Duodenal mucosa (tissue), 2 donors: Measurements from ENCODE around the gene FLVCR1.
A peak's percentile ranks its signal among the peaks of the same experiment; 100 is the strongest.
"Not testable (repeated sequence)": the region's sequence is repeated elsewhere in the genome, so short reads cannot be mapped to it uniquely, and the experiment has no call there.

Experiments
- H3K27ac ChIP-seq: one replicate; pipeline ENCODE4 v1.7.0; 2013; ENCODE audit warnings: low read depth, low read length
- H3K27me3 ChIP-seq, 2 donors: one replicate each; pipeline ENCODE4 v1.7.0; 2013; ENCODE audit warnings: low read length in 2 of 2, control low read depth in 1 of 2; ENCODE audit not compliant: insufficient read depth in 2 of 2, control insufficient read depth in 1 of 2
- H3K36me3 ChIP-seq, 2 donors: one replicate each; pipeline ENCODE4 v1.7.0; 2013; ENCODE audit warnings: low read length in 2 of 2, control low read depth in 1 of 2; ENCODE audit not compliant: insufficient read depth in 2 of 2, control insufficient read depth in 1 of 2
- H3K4me1 ChIP-seq, 2 donors: one replicate each; pipeline ENCODE4 v1.7.0; 2013; ENCODE audit warnings: low read length in 2 of 2, control low read depth in 1 of 2; ENCODE audit not compliant: insufficient read depth in 2 of 2, control insufficient read depth in 1 of 2
- H3K4me3 ChIP-seq, 2 donors: one replicate each; pipeline ENCODE4 v1.7.0; 2013; ENCODE audit warnings: low read length in 2 of 2, low read depth in 1 of 2
- H3K9ac ChIP-seq, 2 donors: one replicate each; pipeline ENCODE4 v1.7.0; 2013; ENCODE audit warnings: low read length in 2 of 2, low read depth in 1 of 2
- H3K9me3 ChIP-seq, 2 donors: one replicate each; pipeline ENCODE4 v1.7.0; 2013; ENCODE audit warnings: low read length in 2 of 2, control low read depth in 1 of 2; ENCODE audit not compliant: control insufficient read depth in 1 of 2

FLVCR1 gene

DNA sequence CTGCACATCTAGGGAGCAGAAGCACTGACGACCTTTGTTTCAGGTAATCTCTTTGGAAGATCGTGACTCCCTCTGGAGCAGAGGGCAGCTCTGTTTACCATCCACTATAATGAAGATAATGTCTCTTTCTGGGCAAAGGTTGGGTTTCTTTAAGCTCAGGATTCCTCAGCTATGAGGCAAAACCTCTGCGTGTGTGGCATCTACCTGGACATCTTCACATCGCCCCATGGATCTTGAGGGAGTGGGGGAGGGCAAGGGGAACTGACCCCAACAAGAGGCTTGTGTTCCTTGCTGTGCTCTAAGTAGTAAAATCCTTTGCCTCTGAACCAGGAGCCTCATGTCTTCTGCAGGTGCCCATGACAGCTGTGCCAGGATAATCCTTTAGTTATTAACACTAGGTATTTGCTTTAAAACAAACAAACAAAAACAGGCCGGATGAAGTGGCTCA is 30.2 kb upstream of the FLVCR1 start:
- Histone ChIP-seq H3K27me3 (no peaks in the 10 kb centered on the region), H3K9ac (no peak overlapping the region), H3K27ac (no peak overlapping the region), H3K4me1 (peaks cover 15 to 20% of the 10 kb centered on the region in 2 donors), H3K4me3 (no peak overlapping the region), H3K36me3 (no peaks in the 10 kb centered on the region), H3K9me3 (peaks cover 15 to 18% of the 10 kb centered on the region in 2 donors)

DNA sequence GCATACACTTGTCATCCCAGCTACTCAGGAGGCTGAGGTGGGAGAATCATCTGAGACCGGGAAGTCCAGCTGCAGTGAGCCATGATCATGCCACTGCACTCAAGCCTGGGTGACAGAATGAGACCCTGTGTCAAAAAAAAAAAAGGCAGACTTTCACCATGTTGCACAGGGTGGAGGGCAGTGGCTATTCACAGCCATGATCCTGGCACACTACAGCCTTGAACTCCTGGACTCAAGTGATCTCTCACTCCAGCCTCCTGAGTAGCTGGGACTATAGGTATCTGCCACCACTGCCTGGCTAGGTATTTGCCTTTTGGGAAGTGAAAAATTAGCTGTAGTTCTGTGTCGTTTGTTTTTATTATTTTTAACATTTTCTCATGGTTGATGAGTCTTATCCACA is 29.7 kb upstream of the FLVCR1 start:
- H3K9ac ChIP-seq = no peak overlapping the region
- peaks cover 15 to 24% of the 10 kb centered on the region in 2 donors for H3K4me1 ChIP-seq
- peaks cover 15 to 18% of the 10 kb centered on the region in 2 donors for H3K9me3 ChIP-seq
- H3K27me3 ChIP-seq = no peaks in the 10 kb centered on the region
- H3K4me3 ChIP-seq = no peak overlapping the region
- no peak overlapping the region for H3K27ac ChIP-seq
- no peaks in the 10 kb centered on the region for H3K36me3 ChIP-seq

DNA sequence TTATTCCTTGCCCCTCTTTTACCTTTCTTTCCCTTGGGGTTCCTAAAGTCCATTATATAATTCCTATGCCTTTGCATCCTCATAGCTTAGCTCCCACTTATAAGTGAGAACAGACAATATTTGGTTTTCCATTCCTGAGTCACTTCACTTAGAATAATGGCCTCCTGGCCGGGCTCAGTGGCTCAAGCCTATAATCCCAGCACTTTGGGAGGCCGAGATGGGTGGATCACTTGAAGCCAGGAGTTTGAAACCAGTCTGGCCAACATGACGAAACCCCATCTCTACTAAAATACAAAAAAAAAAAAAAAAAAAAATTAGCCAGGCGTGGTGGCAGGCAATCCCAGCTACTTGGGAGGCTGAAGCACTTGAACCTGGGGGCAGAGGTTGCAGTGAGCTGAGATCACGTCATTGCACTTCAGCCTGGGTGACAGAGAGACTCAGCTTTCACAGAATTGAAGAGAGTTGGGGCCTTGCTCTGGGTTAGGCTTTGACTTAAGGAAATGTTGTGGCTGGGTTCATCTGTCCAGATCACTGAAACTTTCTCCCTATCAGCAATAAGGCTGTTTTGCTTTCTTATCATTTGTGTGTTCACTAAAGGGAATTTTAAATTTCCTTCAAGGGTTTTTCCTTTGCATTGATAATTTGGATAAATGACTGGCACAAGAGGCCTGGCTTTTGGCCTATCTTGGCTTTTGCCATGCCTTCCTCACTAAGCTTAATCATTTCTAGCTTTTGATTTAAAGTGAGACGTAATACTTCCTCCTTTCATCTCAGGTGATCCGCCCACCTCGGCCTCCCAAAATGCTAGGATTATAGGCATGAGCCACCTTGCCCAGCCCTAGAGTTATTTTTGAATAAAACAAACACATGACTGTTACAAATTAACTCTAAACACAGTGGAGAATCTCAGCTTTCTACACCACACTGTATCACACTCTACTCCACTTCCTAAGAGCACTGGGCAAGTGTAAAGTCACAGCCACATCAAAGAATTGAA is 24.6 kb upstream of the FLVCR1 start:
- H3K4me1 ChIP-seq, H3K36me3 ChIP-seq, H3K4me3 ChIP-seq, H3K9me3 ChIP-seq, H3K27me3 ChIP-seq, H3K9ac ChIP-seq: not testable (repeated sequence)
- peak overlapping the region; percentile 20 for H3K27ac ChIP-seq

- H3K4me3 ChIP-seq = no peak overlapping the region
- H3K27me3 ChIP-seq = no peaks in the 10 kb centered on the region
- no peak overlapping the region for H3K27ac ChIP-seq
- no peaks in the 10 kb centered on the region for H3K36me3 ChIP-seq
- H3K4me1 ChIP-seq = peaks cover 0 to 1% of the 10 kb centered on the region in 2 donors
- H3K9me3 ChIP-seq = no peaks in the 10 kb centered on the region
- H3K9ac ChIP-seq = no peak overlapping the region
These were observed 19.9 kb upstream of the FLVCR1 start for GRCh38 chr1:212838145-212838544.

GRCh38 chr1:212844521-212844920 is 13.6 kb upstream of the FLVCR1 start:
- not testable (repeated sequence) for H3K27me3 ChIP-seq, H3K9me3 ChIP-seq, H3K4me1 ChIP-seq, H3K9ac ChIP-seq, H3K36me3 ChIP-seq, H3K27ac ChIP-seq, H3K4me3 ChIP-seq

- Histone ChIP-seq H3K9ac (no peak within 1 kb of the TSS), H3K4me1 (no peaks in the 10 kb centered on the region), H3K27me3 (no peaks in the 10 kb centered on the region), H3K9me3 (peaks cover 0 to 5% of the 10 kb centered on the region in 2 donors), H3K4me3 (no peak within 1 kb of the TSS), H3K27ac (no peak within 1 kb of the TSS), H3K36me3 (no peaks in the 10 kb centered on the region)
These were observed 10.5 kb upstream of the FLVCR1 start, which contains the start of gene SPATA45 for GRCh38 chr1:212847549-212847948. TSS of gene SPATA45 (minus strand) at chr1:212847649. CDS start at chr1:212836149, 11,500 bp downstream.

DNA sequence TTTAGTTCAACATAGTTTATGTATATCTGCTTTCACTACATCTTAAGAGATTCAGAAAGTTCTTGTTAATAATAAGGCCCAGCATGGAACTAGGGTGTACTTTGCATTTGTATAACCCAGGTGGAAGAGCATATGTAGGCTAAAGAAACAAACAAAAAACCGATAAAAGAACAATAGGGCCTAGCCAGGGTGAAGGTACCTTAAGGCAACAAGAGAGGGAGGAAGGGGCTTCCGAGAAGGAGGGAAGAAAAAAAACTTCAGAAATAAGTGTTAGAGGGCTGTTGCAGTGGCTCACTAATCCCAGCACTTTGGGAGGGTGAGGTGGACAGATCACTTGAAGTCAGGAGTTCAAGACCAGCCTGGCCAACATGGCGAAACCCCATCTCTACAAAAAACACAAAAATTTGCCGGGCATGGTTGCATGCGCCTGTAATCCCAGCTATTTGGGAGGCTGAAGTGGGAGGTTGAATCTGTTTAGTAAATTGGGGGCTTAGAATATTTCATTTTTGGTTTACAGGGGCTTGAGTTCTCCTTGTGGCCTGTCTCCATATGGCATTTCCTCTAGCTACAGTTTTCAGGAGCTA is 5.9 kb upstream of the FLVCR1 start:
- H3K9me3 ChIP-seq = no peaks in the 10 kb centered on the region
- H3K9ac ChIP-seq = no peak overlapping the region
- no peaks in the 10 kb centered on the region for H3K27me3 ChIP-seq
- no peak overlapping the region for H3K27ac ChIP-seq
- no peaks in the 10 kb centered on the region for H3K36me3 ChIP-seq
- no peak overlapping the region for H3K4me3 ChIP-seq
- H3K4me1 ChIP-seq = peaks cover 6 to 10% of the 10 kb centered on the region in 2 donors

- Histone ChIP-seq H3K4me1 (peaks cover 8 to 13% of the 10 kb centered on the region in 2 donors), H3K9me3 (no peaks in the 10 kb centered on the region), H3K36me3 (no peaks in the 10 kb centered on the region), H3K4me3 (no peak overlapping the region), H3K27me3 (no peaks in the 10 kb centered on the region), H3K27ac (no peak overlapping the region), H3K9ac (no peak overlapping the region)
These were observed 4.4 kb upstream of the FLVCR1 start for GRCh38 chr1:212853658-212854057.

- no peaks in the 10 kb centered on the region for H3K27me3 ChIP-seq
- H3K9me3 ChIP-seq = no peaks in the 10 kb centered on the region
- peak overlapping the region; percentile 85 to 96 for H3K4me3 ChIP-seq
- no peaks in the 10 kb centered on the region for H3K36me3 ChIP-seq
- peaks cover 29 to 33% of the 10 kb centered on the region in 2 donors for H3K4me1 ChIP-seq
- H3K27ac ChIP-seq = no peak overlapping the region
- H3K9ac ChIP-seq = peak overlapping the region in 1 of 2 donors; percentile 56
These were observed 1.3 kb upstream of the FLVCR1 start for GRCh38 chr1:212856755-212857154.
